NCI-H526 (cell line): ENCODE data around the gene FUBP3.

Source experiments
- DNase-seq, 2 experiments: peaks; one replicate each; lab custom pipeline; 2025; lab: John Stamatoyannopoulos, UW

FUBP3 gene, protein sequence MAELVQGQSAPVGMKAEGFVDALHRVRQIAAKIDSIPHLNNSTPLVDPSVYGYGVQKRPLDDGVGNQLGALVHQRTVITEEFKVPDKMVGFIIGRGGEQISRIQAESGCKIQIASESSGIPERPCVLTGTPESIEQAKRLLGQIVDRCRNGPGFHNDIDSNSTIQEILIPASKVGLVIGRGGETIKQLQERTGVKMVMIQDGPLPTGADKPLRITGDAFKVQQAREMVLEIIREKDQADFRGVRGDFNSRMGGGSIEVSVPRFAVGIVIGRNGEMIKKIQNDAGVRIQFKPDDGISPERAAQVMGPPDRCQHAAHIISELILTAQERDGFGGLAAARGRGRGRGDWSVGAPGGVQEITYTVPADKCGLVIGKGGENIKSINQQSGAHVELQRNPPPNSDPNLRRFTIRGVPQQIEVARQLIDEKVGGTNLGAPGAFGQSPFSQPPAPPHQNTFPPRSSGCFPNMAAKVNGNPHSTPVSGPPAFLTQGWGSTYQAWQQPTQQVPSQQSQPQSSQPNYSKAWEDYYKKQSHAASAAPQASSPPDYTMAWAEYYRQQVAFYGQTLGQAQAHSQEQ

DNA sequence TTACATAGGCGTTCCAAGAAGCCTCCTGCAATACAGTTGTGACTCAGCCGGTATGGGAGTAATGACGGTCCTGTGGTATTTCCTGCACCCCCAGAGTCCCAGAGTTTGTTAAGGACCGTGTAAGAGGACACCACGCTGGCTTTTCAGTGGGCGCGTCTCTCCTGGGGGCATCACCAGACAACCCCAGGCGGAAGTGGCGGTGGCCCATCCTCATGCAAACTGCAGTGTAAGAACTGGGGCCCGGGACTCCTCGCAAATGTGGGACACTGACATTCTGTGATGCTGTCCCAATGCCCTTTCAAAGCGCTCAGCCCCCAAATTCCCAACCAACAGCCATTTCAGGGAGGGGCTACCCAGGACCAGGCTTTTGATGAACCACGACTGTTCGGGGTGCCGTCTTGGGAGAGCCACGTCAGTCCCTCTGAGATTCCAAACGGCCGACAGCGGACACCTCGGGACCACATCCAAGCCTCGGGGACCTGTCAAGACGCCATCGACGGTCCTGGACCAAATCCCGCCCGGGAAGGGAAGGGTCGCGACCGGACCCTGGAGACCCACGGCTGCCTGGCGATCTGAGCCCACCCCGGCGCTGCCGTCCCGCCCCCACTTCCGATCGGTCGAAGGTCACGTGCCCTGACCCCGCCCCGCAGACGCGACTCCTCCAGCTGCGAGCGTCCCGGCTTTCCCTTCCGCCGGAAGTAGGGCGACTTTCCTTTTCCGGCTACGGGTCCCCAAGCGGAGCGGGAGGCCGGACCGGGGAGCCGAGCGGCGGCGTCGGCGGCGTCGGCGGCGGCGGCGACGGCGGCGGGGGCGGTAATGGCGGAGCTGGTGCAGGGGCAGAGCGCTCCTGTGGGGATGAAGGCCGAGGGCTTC is at the start of gene FUBP3:
TSS of gene FUBP3 (plus strand) at position 713 of the 873 bp plus-strand sequence. CDS start at position 817, 104 bp downstream.
- peak; percentile 54 to 90 for DNase-seq

DNA sequence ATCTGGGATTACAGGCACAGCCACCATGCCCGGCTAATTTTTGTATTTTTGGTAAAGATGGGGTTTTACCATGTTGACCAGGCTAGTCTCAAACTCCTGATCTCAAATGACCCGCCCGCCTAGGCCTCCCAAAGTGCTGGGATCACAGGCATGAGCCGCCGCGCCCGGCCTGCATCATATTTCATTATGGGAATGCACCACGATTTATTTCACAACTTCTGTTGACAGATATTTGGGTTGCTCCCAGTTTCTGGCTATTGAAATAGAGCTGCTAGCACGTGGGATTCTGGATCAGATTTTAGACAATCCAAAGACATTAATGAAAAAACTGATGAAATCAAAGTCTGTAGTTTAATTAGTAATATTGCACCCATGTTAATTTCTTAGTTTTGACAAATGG is 48.4 kb upstream of the FUBP3 start:
- DNase-seq, result no peak

DNA sequence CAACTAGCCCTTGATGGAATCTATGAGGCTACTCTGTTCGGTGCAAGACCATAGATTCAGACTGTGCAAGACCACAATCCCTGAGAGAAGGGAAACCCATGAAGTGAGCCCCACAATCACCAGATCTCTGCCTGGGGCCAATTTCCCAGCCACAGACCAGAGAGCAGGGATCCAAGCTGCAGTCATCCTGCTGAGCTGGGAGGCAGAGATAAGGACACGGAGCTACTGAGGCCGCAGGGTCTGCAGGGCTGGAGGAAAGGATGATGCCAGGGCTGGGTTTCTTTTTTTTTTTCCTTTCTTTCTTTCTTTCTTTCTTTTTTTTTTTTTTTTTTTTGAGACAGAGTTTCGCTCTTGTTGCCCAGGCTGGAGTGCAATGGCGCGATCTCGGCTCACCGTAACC is 47.7 kb upstream of the FUBP3 start:
- DNase-seq, result no peak

DNA sequence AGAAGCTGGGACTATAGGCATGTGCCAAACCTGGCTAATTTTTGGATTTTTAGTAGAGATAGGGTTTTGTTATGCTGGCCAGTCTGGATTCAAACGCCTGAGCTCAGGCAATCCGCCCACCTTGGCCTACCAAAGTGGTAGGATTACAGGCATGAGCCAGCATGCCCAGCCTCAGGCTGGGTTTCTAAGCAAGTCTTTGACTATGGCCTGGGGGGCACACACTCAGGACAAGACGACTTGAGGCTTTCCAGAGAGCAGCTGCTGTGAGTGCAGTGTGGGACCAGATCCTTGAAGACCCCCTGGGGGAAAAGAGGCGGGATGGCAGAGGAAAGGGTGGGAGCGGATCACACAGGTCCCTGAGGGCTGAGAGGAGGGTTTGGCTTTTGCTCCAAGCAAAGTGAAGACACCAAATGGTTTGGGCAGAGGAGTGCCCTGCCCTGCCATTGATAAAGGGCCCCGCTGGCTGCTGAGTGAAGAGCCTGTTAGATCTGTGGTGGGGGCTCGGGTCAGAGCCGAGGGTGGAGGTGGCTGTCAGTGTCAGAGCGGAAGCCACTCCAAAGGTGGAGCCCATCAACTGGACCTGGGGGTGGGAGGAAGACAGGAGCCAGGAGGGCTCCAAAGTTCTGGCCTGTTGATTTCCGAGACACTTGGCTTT is 46.8 kb upstream of the FUBP3 start:
- DNase-seq, result no peak

DNA sequence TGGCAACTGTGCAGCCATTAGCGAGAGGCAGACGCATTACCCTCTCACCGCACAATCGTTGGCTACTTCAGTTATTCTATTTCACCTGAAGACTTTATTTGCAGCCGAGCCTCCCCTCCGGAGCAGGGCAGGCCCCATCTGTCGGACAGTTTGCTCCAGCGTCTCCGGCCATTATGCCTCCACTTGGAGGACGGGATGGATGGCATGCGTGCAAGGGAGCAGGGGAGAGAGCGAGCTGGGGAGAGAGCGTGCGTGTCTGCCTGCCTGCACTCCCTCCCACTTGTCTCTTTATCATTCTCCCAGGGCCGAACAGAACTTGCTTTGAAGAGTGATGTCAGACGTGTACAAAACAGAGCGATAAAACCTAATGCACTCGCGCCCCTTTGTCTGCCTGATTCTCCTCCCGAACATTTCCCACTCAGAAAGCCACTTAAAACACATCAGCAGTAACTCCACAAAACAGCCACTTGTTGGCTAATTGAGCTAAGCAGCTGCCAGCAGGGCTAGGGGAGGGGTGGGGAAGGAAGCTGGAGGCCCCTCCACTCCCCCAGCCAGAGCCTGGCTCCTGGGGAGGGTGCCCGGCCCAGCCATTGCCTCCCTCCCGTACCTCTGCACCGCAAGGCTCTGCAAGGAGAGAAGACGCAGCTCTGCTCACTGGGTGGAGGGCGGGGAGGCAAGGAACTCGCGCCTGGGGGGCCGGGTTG is 43.4 kb upstream of the FUBP3 start:
- DNase-seq, result no peak

DNA sequence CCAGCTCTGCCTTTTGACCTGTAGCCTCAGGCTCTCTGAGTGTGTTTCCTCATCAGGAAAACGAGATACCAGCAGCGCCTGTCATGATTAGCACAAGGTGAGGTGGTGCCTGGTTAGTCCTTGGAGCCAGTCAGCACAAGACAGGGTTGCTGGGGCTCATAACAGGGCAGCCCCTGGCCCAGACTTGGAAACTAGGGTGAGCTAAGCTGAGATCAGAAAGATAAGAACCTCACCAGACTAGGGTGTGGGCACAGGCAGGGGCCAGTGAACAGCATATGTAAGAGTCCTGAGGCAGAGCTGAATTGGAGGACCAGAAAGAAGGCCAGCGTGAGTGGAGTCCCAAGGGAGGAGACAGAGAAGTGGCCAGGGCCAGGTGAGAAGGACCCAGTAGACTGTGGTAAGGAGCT is 42.7 kb upstream of the FUBP3 start:
- DNase-seq, result no peak

DNA sequence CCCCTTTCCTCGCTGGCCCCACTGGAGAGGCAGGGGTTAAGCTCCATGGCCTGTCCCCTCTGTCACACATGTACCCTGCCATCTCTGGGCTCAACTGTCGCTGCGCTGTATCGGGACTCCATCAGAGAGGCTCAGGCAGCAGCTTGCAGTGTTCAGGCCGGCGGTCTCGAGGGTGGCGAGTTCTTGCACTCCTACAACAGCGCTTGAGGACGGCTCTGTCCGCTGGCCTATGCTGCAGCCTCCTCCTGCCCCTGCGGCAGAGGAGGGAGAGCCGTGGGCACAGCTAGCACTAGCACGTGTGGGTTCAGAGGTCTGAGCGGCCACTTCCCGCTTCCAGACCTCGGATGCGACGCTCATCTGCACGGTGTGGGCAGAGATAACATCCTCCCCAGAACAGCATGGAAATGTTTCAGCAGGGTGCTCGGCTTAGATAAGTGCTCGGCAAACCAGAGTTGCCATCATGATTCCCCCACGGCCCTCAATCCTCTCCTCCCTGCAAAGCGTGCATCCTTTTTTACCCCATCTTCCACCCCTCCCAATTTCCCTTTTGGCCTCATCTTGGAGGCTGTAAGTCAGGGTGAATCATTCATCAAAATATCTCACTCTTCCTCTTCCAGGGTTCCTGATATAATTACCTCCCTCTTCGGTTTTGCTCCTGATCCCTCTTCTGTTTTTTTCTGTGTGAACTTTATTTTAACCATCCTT is 41.9 kb upstream of the FUBP3 start:
- no peak for DNase-seq

DNA sequence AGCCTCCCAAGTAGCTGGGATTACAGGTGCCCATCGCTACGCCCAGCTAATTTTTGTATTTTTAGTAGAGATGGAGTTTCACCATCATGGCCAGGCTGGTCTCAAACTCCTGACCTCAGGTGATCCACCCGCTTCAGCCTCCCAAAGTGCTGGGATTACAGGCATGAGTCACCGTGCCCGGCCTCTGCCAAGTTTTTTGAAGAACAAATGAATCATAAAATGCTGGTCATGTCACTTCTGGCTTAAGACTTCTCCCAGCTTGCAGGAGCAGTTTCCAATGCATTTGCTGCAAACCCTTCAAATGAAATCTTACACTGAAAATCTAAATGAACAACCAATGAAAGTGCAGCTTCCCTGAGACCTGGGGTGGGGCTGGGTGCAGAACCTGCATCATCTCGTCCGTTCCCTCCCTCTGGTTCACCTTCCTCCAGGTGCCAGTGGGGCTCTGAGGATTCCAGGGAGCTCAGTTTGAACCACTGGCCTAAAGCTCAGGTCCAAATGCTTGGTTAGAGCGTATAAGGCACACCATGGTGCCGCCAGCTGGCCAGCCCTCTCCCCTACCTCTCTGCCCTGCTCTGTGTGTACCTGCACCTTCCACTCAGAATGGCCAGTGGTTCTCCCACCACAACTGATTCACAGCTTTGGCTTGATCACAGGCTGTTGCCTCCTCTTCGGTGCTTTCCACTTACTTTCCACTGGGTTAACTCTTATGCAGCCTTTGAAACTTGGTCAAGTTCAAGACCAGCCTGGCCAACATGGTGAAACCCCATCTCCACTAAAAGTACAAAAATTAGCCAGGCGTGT is 39.8 kb upstream of the FUBP3 start:
- no peak for DNase-seq

DNA sequence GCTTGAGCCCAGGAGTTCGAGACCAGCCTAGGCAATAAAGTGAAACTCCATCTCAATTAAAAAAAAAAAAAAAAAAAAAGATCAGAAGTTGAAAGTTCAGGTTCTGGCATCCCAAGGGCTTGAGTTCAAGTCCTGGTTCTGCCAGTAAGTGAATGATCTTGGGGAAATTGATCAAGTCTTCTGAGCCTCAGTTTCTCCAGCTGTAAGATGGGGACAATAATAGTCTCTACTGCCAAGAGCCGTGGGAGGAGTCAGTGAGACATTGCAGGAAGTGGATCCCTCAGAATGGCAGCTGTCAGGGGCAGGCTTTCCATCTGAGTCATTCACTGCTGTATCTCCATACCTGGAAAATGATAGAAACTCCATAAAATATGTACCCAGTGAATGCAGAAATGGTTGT is 37.8 kb upstream of the FUBP3 start:
- no peak for DNase-seq

DNA sequence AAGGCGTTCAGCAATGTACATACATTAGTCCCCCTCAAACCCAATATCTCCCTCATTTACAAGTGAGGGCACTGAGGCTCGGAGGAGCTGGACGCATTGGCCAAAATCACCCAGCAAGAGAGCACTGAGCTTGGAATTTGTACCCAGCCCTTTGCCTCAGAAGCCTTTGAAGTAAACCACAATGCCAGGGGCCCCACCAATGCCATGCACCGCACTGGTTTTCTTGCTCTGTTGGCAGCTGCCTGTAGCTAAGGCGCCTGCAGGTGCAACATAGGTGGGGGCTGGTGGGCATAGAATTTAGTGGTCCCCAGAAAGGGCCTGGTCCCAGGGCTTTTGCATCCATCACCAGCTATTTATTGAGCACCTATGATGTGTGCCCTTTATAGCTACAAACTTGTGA is 37.3 kb upstream of the FUBP3 start:
- DNase-seq, result no peak

DNA sequence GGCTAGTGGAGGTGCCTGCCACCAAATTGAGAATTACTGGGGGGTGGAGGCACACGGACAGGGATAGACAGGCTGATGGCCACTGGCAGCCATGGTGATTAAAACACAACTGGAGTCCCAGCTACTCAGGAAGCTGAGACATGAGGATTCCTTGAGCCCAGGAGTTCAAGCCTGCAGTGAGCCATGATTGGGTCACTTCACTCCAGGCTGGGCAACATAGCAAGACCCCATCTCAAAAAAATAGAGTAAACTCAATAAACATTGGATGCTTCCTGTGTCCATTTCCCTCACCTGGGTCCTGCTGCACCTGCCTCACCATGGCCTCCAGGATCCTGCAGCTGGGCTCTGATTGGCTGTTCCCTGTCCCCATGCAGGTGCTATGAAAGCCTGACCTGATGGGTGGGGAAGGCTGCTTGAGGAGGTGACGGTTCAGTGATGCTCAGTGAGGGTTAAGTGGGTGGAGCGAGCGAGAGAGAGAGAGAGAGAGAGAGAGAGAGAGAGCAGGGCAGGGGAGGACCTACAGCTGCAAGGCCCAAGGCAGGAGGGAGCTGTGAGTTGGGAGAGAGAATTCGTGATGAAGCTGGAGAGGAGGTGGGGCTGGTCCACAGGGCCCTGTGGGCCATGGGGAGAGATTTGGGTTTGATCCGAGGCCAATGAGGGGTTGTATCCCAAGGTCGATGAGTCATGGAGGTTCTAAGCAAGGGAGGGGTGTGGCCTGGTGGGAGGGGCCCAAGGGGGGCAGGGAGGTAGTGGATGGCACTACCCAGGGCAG is 36.7 kb upstream of the FUBP3 start:
- DNase-seq, result no peak

DNA sequence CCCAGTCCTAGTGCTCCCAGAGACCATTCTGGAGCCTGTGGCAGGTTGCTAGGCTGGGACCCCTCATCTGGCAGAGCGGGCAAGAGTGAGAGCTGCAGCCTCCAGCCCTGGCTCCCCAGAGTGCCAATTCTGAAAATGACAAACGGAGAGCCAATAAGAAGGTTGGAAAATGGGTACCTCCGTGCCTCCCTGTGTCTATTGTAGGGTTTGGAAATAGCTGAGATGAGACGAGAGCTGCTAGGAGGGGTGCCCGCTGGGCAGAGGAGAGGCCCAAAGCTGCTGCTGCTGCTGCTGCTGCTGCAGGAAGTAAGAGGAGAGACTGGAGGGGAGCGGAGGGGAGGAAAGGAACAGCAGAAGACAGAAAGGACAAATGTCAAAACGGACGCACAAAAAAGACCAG is 36.0 kb upstream of the FUBP3 start:
- DNase-seq, result no peak

DNA sequence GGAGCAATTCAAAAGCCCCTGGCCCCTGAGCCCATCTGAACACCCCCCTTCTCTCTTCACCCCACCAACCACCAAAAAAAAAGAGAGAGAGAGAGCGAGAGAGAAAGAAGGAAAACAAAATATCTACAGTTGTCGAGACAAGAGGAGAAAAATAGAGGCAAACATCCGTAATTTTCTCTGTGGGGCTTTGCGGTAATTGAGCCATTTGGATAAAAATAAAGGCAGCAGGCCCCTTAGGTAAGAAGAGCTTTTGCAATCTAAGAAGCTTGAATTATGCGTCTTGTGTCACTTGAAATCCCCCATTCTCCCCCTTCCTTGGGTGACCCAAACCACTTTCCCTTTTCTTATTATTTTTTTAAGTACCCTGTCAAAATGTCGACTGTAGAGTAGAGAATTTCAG is 35.5 kb upstream of the FUBP3 start:
- DNase-seq, result no peak

DNA sequence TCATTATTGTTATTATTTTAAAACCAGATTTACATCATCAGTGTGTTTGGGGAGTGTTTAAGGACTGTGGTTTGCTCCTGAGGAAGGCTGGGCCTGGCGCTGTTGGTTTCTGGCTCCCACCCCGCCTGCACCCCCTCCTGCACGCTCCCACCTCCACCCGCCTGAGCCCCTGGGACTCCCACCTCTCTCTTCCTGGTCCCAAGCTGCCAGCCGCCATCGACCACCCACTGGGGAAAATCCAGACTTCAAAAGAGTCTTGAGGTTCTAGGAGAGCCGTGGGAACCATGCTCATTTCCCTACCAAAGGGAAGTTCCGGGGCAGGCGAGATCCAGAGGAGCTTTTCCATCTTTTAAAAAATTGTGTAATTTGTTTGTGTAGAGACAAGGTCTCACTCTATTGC is 35.0 kb upstream of the FUBP3 start:
- no peak for DNase-seq

DNA sequence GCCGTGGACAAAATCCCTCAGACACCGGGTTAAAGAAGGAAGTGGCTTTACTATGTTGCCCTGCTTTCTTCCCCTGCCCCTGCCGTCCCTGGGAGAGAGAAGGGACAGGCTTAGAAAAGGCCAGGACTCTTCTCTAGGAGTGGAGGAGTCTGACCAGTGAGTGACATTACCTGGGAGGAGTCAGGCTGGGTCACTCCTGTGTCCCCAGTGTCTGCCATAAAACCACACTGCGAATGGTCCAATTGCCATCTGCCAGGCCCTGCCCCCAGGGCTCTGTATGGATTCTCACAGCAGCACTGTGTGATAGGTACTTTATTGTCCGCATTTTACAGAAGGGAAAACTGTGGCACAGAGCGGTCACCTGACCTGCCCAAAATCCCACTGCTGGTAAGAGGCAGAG is 31.3 kb upstream of the FUBP3 start:
- no peak for DNase-seq

DNA sequence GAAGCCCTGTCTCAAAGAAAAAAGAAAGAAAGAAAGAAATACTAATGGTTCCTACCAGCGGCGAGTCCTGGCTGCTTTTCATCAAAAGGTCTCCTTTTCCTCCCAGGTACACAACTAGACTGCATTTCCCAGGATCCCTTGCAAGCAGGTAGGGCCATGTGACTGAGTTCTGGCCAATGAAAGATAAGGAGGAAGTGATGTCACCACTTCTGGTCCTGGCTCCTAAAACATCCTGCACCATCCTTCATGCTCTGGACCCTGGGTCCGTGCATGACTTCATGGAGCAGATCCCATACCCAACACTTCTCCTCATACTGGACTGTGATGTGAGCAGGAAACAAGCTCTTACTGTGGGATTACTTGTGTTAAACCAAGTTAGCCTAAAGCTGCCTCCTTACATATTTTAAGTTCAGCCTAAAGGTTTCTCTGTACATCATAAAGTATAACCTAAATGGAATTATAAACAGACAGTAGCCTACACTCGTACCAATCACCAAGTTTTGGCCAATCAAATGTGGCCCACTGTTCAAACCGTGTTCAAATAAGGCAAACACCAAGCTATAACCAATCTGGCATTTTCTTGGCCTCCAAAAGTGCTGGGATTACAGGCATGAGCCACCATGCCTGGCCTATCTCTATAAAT is 30.2 kb upstream of the FUBP3 start:
- DNase-seq, result peak in 1 of 2 experiments; percentile 51

DNA sequence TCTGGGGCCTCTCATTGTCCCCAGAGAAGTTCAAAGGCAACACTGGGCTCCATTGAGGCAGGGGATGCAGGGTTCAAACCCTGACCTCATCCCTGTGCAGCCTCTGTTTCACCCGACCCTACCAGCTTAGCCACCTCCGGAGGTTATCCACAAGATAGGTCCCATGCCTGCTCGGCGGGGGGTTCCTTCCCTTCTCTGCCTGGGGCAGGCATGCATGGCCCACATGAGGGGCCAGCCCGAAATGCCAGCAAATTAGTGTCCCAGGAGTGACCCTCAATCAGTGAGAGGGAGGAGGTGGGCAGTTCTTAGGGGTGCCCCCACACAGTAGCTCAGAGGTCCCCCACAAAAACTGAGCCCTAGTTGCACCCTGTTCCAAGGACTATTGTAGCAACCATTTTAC is 24.8 kb upstream of the FUBP3 start:
- DNase-seq, result no peak

DNA sequence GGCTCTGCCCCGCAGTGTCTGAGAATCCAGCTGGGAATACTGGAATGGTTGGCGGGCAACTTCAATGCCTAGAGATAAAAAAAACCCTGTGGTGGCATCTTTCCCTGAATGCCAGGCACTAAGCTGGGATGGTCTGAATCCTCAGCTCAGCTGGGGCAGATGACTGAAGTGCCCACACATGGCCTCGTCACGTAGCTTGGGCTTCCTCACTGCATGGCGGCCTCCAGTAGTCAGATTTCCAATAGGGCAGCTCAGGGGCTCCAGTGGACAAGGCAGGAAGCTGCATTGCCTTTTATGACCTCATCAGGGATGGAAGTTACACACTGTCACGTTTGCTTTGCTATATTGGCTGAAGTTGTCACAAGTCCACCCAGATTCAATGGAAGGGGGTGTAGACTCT is 24.3 kb upstream of the FUBP3 start:
- DNase-seq, result no peak

DNA sequence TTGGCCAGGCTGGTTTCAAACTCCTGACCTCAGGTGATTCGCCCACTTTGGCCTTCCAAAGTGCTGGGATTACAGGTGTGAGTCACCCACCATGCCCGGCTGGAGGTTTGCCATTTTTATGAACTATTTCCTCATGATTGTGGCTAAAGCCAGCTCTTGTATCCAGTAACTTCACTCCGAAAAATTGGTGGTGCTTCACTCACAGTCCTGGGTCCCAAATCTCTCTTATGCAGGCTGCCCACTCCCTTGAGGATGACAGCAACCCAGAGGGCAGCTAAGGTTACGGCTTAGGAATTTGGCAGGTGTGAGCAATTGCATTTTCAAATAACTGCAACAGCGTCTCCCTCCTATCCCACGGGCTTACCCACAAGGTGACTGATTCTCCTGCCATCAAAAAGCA is 23.4 kb upstream of the FUBP3 start:
- DNase-seq, result no peak
